Adrenal gland (tissue), 12 donors: ENCODE results near the gene SMCO1. TPM values are rescaled to one million over a fixed set of nuclear protein-coding genes. Genes with fewer than 3 reads are reported as not detected.

Source experiments
- DNase-seq, 7 donors: peaks; one replicate each; pipeline ENCODE4 v3.0.0-alpha.2; 2019 to 2020
- H3K27ac ChIP-seq, 5 donors: fragments of 200-600 bp; sonication (generic) in 4 of 5; 1 replicate in 3 of 5; 2 replicates in 2 of 5; pipeline versions ENCODE4 v1.5.1 to v1.8.0; 2016 to 2020; ENCODE audit warnings: mild to moderate bottlenecking in 1 of 5
- H3K27me3 ChIP-seq: fragments of 200-600 bp; 2 replicates; pipeline ENCODE4 v1.8.0; 2021
- H3K36me3 ChIP-seq, 2 donors: fragments of 200-600 bp; replicated peaks in 1 of 2; 1 replicate in 1 of 2; 2 replicates in 1 of 2; pipeline versions ENCODE4 v1.5.1 to v1.8.0; 2018 to 2022
- H3K4me1 ChIP-seq, 2 donors: fragments of 200-600 bp; replicated peaks in 1 of 2; 1 replicate in 1 of 2; 2 replicates in 1 of 2; pipeline versions ENCODE4 v1.5.1 to v1.8.0; 2018 to 2021
- H3K4me3 ChIP-seq, 4 donors: fragments of 200-600 bp; sonication (generic) in 3 of 4; one replicate each; pipeline ENCODE4 v1.5.1; 2016 to 2018
- H3K9me3 ChIP-seq, 3 donors: fragments of 200-600 bp; sonication (generic) in 1 of 3; replicated peaks in 1 of 3; 1 replicate in 2 of 3; 2 replicates in 1 of 3; pipeline versions ENCODE4 v1.5.1 to v1.8.0; 2016 to 2021
- POLR2A ChIP-seq, 2 donors: fragments of 450-650 bp; IDR thresholded peaks; one replicate each; pipeline ENCODE4 v1.6.1; 2017; ENCODE audit warnings: antibody characterized with exemption in 2 of 2, mild to moderate bottlenecking in 2 of 2, moderate library complexity in 1 of 2
- WGBS, 4 donors: extraction: QIAGEN DNeasy Blood & Tissue Kit in 2 of 4; methylation state at CpG; one replicate each; pipeline versions ENCODE4 v1.1.5 to v1.1.7; 2013 to 2017; 5-methylcytosine and 5-hydroxymethylcytosine counted together
- intact Hi-C, 2 donors: fragments of 100-400 bp; cut with DNase I; formaldehyde crosslinking; loops; one replicate each; pipeline versions ENCODE4 v1.14.1 to v1.15.0; 2022 to 2023
- polyA plus RNA-seq, 3 donors: library from polyadenylated mRNA; stranded (reverse); fragments of 200-250 nt in 2 of 3; fragments of 350-450 nt in 1 of 3; fragmentation: Illumina TruSeq in 1 of 3; extraction: RNeasy Lipid Tissue Mini Kit (QIAGEN cat#74804) in 1 of 3; gene quantifications; one replicate each; pipeline ENCODE4 v1.2.3, GENCODE V29; 2013 to 2014
- total RNA-seq, 9 donors: library from RNA; depleted of rRNA in 4 of 9; stranded (reverse); fragments of >200 nt in 4 of 9; fragments of 120-200 nt in 1 of 9; fragmentation: NEBNext Ultra II Directional in 1 of 9; extraction: Animal tissue kit (Norgen Biotek cat#: 25700) in 1 of 9; gene quantifications; one replicate each; pipeline versions ENCODE4 v1.1.0 to v1.2.4, GENCODE V29; 2013 to 2023
- TF ChIP-seq, protein P1 (sequence below), 6 experiments: fragments of 450-650 bp in 4 of 6; fragments of 200-600 bp in 2 of 6; sonication (generic) in 1 of 6; IDR thresholded peaks; 1 replicate in 5 of 6; 2 replicates in 1 of 6; pipeline versions ENCODE4 v1.5.1 to v1.8.0; 2016 to 2021; ENCODE audit warnings: antibody characterized with exemption in 6 of 6, mild to moderate bottlenecking in 2 of 6, moderate library complexity in 1 of 6
- donor health status: healthy with polysubstance abuse.
- donor health status: Bipolar disorder and iron deficiency.
- donor health status: DM: yes; HTN: yes; CAD: no.
- donor health status: DM: no; HTN: no; CAD: no.
- donor health status: DM: no; HTN: no; CAD: no.
- donor health status: DM: yes; HTN: yes; CAD: no.

Gene SMCO1
- total and polyA plus RNA-seq, 12 donors = 0.07 to 0.11 TPM; not detected in 10

DNA sequence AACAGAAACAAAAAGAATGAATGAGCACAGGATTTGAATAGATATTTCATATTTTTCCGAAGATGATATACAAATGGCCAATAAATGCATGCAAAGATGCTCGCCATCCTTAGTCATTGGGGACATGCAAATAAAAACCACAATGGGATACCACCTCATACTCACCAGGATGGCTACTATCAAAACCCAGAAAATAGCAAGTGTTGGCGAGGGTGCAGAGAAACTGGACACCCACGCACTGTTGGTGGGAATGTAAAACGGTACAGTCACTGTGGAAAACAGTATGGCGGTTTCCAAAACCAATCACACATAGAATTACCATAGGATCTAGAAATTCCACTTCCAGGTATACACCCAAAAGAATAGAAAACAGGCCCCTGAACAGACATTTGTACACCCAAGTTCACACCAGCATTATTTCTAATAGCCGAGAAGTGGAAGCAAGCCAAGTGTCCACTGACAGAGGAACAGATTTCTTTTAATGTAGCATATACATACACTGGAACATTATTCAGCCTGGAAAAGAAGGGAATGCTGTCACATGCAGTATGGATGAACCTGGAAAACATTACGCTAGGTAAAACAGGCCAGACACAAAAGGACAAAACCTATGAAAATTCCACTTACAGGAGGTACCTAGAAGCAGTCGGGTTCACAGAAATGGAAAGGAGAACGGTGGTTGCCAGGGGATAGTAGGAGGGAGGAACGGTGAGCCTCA, 15.2 kb downstream of the SMCO1 start:
- Histone ChIP-seq H3K4me3 (peak overlapping the region in 2 of 4 donors; percentile 30 to 89), H3K9me3 (no peaks in the 10 kb centered on the region), H3K4me1 (peaks cover 12 to 25% of the 10 kb centered on the region in 2 donors), H3K27me3 (no peaks in the 10 kb centered on the region), H3K36me3 (no peaks in the 10 kb centered on the region), H3K27ac (peak overlapping the region in 1 of 5 donors; percentile 48)
- TF ChIP-seq POLR2A (IDR thresholded peaks at IDR 0.05) = no peak
- TF ChIP-seq, protein P1, sequence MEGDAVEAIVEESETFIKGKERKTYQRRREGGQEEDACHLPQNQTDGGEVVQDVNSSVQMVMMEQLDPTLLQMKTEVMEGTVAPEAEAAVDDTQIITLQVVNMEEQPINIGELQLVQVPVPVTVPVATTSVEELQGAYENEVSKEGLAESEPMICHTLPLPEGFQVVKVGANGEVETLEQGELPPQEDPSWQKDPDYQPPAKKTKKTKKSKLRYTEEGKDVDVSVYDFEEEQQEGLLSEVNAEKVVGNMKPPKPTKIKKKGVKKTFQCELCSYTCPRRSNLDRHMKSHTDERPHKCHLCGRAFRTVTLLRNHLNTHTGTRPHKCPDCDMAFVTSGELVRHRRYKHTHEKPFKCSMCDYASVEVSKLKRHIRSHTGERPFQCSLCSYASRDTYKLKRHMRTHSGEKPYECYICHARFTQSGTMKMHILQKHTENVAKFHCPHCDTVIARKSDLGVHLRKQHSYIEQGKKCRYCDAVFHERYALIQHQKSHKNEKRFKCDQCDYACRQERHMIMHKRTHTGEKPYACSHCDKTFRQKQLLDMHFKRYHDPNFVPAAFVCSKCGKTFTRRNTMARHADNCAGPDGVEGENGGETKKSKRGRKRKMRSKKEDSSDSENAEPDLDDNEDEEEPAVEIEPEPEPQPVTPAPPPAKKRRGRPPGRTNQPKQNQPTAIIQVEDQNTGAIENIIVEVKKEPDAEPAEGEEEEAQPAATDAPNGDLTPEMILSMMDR (IDR thresholded peaks at IDR 0.05) = no peak
- intact Hi-C loops = no loop called here
- DNase-seq = no peak
- WGBS, 4 donors = 74 to 87% (median 80%) methylated on average over 11 of the region's 11 CpGs

DNA sequence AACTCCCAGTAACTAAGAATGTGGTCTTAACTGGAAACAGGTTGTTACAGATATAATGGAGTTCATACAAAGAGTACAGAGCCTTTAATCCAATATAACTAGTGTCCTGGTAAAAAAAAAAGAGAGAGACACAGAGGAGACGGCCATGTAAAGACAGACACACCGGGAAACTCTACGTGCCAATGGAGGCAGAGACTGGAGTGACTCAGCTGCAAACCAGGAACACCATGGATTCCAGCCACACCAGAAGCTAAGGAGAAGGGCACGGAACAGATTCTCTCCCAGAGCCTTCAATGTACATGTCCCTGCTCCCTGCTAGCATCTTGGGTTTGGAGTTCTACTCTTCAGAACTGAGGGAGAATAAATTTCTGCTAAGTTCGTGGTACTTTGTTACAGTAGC, 16.1 kb downstream of the SMCO1 start:
- no peak for DNase-seq
- H3K27ac ChIP-seq = no peak overlapping the region
- peaks cover 12 to 25% of the 10 kb centered on the region in 2 donors for H3K4me1 ChIP-seq
- intact Hi-C loops = no loop called here
- WGBS, 4 donors = 84 to 90% (median 87%) methylated on average over 5 of the region's 5 CpGs
- H3K27me3 ChIP-seq = no peaks in the 10 kb centered on the region
- H3K36me3 ChIP-seq = no peaks in the 10 kb centered on the region
- no peak for TF ChIP-seq POLR2A (IDR thresholded peaks at IDR 0.05)
- TF ChIP-seq, protein P1 (IDR thresholded peaks at IDR 0.05) = no peak
- H3K4me3 ChIP-seq = no peak overlapping the region
- no peaks in the 10 kb centered on the region for H3K9me3 ChIP-seq

DNA sequence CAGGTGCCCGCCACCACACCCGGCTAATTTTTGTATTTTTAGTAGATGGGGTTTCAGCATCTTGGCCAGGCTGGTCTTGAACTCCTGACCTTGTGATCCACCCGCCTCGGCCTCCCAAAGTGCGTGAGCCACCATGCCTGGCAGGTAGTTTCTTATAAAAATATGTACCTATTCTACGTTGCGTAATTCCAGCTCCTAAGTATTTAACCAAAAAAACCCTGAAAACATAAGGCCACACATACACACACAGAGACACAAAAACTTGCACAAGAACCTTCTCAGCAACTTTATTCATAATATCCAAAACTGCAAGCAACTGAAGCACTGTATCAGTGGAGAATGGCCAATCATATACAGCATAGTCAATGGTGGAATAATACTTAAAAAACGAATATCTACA, 16.8 kb downstream of the SMCO1 start:
- no peak for DNase-seq
- no peak overlapping the region for H3K27ac ChIP-seq
- H3K9me3 ChIP-seq = no peaks in the 10 kb centered on the region
- TF ChIP-seq, protein P1 (IDR thresholded peaks at IDR 0.05) = no peak
- no peak for TF ChIP-seq POLR2A (IDR thresholded peaks at IDR 0.05)
- H3K4me1 ChIP-seq = peaks cover 12 to 25% of the 10 kb centered on the region in 2 donors
- H3K27me3 ChIP-seq = no peaks in the 10 kb centered on the region
- H3K36me3 ChIP-seq = no peaks in the 10 kb centered on the region
- intact Hi-C loops = no loop called here
- no peak overlapping the region for H3K4me3 ChIP-seq
- WGBS, 4 donors = 93 to 98% (median 95%) methylated on average over 8 of the region's 8 CpGs

DNA sequence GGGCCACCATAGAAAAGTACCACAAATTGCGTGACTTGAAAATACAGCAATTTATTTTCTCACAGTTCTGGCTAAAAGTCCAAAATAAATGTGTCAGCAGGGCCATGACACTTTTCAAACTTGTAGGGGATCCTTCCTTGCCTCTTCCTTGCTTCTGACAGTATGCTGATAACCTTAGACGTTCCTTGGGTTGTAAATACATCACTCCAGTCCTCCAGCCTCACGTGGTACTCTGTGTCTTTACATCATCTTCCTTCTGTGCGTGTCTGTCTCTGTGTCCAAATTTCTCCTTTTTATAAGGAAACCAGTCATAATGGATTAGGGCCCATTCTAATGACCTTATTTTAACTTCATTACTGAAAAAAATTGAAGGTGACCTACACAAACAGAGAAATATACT, 19.0 kb downstream of the SMCO1 start:
- intact Hi-C loops = no loop called here
- H3K4me1 ChIP-seq = peaks cover 9 to 17% of the 10 kb centered on the region in 2 donors
- H3K27me3 ChIP-seq = no peaks in the 10 kb centered on the region
- TF ChIP-seq, protein P1 (IDR thresholded peaks at IDR 0.05) = no peak
- TF ChIP-seq POLR2A (IDR thresholded peaks at IDR 0.05) = no peak
- no peaks in the 10 kb centered on the region for H3K36me3 ChIP-seq
- no peak for DNase-seq
- no peak overlapping the region for H3K27ac ChIP-seq
- H3K9me3 ChIP-seq = no peaks in the 10 kb centered on the region
- WGBS, 4 donors = 76 to 89% (median 84%) methylated on average over 4 of the region's 4 CpGs
- H3K4me3 ChIP-seq = no peak overlapping the region
